Kidney tubule cell (primary cell): ENCODE results near the gene PAN3.

Experiments used
- DNase-seq: peaks from one replicate; pipeline ENCODE4 v3.0.0-alpha.2; 2018; ENCODE audit warnings: low spot score

PAN3 gene

DNA sequence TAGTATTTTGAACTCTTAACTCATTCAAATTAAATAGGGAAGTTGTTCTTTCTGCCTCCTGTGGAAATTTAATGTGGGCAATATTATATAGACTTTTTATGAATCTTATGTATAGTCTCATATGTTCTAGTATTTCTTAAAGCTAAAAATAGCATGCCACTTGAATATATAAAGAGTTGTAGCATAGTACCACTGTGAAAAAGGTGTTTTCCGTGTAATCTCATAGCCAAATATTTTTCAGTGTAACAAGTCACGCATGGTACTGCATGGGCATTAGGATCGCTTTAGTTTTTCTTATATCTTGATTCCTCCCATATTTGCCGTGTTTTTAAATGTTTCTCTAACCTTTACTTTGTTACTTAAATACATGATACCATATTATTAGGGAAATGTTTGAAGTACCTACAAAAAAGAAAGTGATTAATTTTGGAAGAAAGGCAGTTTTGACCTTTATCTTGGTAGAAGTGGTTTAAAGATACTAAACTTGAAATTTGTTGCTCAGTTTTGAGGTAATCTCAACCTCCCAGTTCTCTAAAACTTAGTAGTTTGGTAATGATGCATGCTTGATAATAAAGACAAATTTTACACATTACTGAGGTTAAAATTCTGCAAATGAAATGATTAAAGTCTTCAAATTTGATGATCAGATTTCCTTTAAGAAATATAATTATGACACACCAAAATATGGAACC, 81.2 kb downstream of the PAN3 start:
- DNase-seq: no peak

- no peak for DNase-seq
Observed at GRCh38 chr13:28220166-28220565, 81.8 kb downstream of the PAN3 start.

DNA sequence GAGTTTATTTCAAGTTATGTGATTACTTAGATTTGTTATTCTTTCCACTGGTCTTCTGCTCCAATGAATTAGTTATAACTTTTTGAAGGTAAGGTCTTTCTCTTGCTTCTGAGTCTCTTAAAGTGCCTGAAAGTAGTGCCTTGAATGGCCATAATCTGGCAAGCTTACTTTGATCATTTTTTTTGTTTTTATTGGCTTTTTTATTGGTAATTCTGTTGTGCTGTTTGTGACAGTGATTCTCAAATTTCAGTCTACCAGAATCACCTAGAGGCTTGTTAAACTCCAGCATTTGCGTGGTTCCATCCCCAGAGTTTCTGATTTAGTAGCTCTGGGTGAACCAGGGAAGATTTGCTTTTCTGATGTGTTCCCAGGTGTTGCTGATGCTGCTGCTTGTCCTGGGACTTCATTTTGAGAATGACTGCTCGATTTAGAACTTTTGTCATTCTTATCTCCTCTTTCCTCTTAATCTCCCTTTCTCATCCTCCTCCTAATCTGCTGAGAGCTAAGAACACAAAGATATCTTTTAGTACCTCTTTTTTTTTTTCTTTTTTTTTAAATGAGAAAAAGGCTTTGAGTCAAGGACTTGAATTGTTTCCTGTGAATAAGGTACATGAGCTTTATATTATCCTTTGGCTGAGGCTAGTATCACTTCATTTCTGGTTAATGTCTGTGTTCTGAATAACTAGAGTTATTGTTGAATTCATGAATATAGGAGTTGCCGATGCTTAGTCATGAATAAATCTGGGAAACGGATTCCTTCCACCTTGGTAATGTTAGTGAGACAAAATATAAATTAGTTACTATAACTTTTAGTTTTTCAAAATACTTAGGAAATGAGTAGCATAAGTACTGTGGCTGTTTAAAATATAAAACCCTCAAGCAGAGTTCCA, 91.4 kb downstream of the PAN3 start:
- DNase-seq: no peak

- no peak for DNase-seq
Observed at GRCh38 chr13:28231642-28232041, 93.3 kb downstream of the PAN3 start.

DNA sequence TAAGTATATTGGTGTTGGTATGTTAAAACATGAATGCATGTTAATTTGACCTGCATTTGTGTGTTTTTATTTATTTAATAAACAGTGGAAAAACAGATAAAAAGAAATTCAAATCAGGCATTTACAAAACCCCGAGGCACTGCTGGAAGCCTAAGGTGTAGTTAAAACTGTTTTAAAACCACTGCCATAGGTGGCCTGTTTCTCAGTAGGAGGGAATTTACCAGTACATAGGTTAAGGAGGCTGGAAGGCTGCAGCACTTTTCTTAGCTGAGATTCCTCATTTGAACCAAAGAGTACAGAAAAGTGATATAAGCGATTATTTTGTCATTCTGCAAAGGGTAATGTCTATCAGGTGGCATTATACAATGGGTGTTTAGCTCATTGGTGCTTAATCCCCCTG, 99.6 kb downstream of the PAN3 start:
- DNase-seq: no peak

DNA sequence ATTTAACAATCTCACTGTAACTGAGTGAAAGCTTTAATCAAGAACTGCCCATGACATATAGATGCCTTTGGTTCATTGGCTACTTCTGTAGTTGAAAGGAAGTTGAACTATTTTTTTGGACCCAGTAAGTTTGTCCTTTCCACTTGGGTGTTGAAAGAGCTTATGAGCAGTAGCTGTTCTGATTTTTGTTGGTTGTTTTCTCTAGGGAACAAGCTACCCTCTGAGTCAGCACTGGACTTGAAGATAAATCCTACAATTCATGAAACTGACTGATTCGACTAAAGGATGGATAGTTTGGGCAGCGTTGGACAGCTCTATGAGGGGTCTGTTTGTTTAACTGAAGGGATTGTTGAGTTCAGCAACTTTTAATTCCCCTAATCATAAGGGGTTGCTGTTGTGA, 101.0 kb downstream of the PAN3 start:
- no peak for DNase-seq

DNA sequence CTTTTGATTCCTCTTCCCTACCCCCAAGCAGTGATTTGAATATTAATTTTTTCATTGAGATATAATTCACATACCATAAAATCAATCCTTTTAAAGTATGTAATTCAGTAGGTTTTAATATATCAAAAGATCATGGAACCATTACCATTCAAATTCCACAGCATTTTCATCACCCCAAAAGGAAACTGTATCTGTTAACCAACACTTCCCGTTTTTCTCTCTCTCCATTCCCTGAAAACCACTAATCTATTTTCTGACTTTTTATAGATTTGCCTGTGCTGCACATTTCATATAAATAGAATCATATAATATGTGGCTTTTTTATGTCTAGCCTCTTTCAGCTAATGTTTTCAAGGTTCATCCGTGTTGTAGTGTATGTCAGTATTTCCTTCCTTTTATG, 107.1 kb downstream of the PAN3 start:
- no peak for DNase-seq

GRCh38 chr13:28246891-28247290, 108.5 kb downstream of the PAN3 start:
- DNase-seq: no peak

- DNase-seq: no peak
Observed at GRCh38 chr13:28248080-28248479, 109.7 kb downstream of the PAN3 start.

GRCh38 chr13:28250542-28250941, 112.2 kb downstream of the PAN3 start:
- no peak for DNase-seq

GRCh38 chr13:28251466-28251865, 113.1 kb downstream of the PAN3 start:
- no peak for DNase-seq

GRCh38 chr13:28252547-28252946, 114.2 kb downstream of the PAN3 start:
- no peak for DNase-seq

- DNase-seq: no peak
Observed at GRCh38 chr13:28257305-28257704, 119.0 kb downstream of the PAN3 start.

- no peak for DNase-seq
Observed at GRCh38 chr13:28258417-28258816, 120.1 kb downstream of the PAN3 start.

DNA sequence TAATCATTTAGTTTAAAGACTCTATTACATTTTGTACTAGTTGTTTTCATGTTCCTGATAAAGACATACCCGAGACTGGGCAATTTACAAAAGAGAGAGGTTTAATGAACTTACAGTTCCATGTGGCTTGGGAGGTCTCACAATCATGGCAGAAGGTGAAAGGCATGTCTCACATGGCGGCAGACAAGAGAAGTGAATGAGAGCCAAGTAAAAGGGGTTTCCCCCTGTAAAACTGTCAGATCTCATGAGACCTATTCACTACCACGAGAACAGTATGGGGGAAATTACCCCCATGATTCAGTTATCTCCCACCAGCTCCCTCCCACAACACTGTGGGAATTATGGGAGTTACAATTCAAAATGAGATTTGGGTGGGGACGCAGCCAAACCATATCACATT, 129.2 kb downstream of the PAN3 start:
- DNase-seq: no peak

DNA sequence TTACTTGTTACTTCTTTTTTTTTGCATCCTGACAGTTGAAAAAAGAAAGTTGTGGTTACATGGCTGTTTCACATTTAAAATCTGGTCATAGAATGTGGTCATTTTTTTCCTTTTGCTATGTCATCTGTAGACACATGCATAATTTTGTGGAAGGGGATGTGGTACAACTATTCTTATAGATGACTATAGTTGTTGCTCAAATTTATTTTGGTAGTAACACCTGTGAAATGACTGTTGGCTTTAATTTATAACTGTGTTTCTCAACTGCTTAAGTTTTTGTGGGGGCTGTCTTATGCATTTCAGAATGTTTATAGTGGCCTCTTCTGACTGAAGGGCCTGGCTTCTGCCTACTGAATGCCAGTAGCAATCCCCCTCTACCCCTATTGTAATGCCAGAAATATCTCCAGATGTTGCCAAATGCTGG, 130.5 kb downstream of the PAN3 start:
- no peak for DNase-seq

- peak; percentile 1 for DNase-seq
Observed at GRCh38 chr13:28271056-28271840, 132.9 kb downstream of the PAN3 start.

GRCh38 chr13:28273919-28274318, 135.6 kb downstream of the PAN3 start:
- no peak for DNase-seq

GRCh38 chr13:28282451-28282850, 144.1 kb downstream of the PAN3 start:
- DNase-seq: peak; percentile 84

GRCh38 chr13:28283600-28283999, 145.3 kb downstream of the PAN3 start:
- DNase-seq: no peak

DNA sequence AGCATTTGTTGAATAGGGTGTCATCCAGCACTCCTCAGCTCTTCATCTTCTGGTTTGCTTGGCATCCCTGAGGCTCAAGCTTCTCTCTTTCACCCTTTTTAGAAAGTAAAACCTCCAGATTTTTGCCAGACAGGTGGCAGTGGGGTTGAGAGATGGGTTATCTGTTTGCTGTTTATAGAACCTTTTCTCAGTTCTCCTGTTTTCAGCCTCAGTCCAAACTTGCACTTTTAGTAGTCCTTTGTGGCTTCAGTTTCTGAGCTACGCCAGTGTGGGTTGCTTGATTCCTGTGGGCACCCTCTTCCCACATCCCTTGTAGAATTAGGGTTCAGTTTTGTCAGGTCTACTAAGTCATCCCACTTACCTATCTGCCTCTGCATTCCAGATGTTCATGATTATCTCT, 147.9 kb downstream of the PAN3 start:
- DNase-seq: no peak

DNA sequence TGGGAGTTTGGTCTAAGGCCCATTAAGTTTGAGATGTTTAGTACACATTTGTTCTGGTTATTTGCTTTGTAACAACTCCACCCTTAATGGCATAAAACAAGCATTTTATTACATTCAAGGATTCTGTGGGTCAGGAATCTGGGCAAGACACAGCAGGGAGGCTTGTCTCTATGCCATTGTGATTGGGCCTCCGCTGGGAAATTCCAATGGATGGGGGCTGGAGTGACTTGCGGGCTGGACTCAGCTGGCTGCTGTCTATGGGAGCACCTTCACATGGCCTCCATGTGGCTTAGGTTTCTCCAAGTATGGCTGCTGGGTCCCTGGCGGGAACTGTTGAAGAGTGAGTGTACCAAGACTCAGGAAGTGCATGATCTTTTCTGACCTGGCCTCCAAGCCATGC, 159.0 kb downstream of the PAN3 start:
- no peak for DNase-seq

DNA sequence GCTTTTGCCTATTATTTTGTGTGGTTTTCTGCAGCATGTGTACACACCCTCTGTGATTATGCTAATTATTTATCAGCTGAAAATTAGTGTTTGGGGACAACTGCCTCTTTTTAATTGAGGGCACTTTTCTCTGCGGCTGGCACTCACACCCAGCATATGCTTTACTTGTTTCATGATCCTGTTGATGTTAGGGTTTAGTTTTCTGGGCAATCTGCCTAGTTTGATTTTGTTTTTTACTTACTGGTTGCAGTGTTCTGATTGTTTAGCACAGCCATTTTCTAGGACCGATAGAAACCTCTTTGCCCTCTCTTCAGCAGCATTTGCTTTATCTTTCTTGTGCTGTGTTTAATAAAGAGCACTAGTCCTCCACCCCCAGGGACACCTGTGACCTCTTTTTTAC, 161.6 kb downstream of the PAN3 start:
- no peak for DNase-seq
